Esophagus squamous epithelium (tissue), 4 donors: ENCODE measurements around the gene ZNF117.
"Not testable (repeated sequence)": the region's sequence is repeated elsewhere in the genome, so short reads cannot be mapped to it uniquely, and the experiment has no call there.

Experiments
- CTCF ChIP-seq, 6 experiments: fragments of 450-650 bp in 4 of 6; fragments of 200-600 bp in 2 of 6; sonication (generic) in 2 of 6; IDR thresholded peaks; one replicate each; pipeline ENCODE4 v1.5.1; 2016 to 2019; ENCODE audit warnings: antibody characterized with exemption in 6 of 6, mild to moderate bottlenecking in 4 of 6, moderate library complexity in 4 of 6
- POLR2A ChIP-seq, 4 donors: fragments of 450-650 bp; IDR thresholded peaks; one replicate each; pipeline ENCODE4 v1.6.1; 2017; ENCODE audit warnings: antibody characterized with exemption in 4 of 4, mild to moderate bottlenecking in 4 of 4, moderate library complexity in 3 of 4

- not testable (repeated sequence) for TF ChIP-seq CTCF, POLR2A (IDR thresholded peaks at IDR 0.05)
These were observed 46.0 kb downstream of the ZNF117 start for GRCh38 chr7:64944667-64945502.
